Astrocyte of the spinal cord (primary cell): ENCODE measurements around the gene ALDH9A1.
"Not testable (repeated sequence)": the region's sequence is repeated elsewhere in the genome, so short reads cannot be mapped to it uniquely, and the experiment has no call there.

ENCODE experiments used
- DNase-seq: peaks from one replicate; pipeline ENCODE4 v3.0.0; 2011; ENCODE audit warnings: low read depth, low spot score
- H3K4me3 ChIP-seq: 2 replicates; pipeline ENCODE4 v1.5.1; 2011; ENCODE audit warnings: low read depth, mild to moderate bottlenecking, low read length, moderate library complexity
- in situ Hi-C: cut with HindIII; loops from 2 replicates; pipeline ENCODE4 v1.10.0; 2017; ENCODE audit warnings: low sequenced_read_pairs
- TF ChIP-seq, protein P1 (sequence below): IDR thresholded peaks from 2 replicates; pipeline ENCODE4 v1.5.1; 2012; ENCODE audit warnings: low read depth, mild to moderate bottlenecking, low read length, inconsistent platforms

ALDH9A1 gene

GRCh38 chr1:165726841-165727240 lies 28.5 kb upstream of the ALDH9A1 start:
- TF ChIP-seq, protein P1, sequence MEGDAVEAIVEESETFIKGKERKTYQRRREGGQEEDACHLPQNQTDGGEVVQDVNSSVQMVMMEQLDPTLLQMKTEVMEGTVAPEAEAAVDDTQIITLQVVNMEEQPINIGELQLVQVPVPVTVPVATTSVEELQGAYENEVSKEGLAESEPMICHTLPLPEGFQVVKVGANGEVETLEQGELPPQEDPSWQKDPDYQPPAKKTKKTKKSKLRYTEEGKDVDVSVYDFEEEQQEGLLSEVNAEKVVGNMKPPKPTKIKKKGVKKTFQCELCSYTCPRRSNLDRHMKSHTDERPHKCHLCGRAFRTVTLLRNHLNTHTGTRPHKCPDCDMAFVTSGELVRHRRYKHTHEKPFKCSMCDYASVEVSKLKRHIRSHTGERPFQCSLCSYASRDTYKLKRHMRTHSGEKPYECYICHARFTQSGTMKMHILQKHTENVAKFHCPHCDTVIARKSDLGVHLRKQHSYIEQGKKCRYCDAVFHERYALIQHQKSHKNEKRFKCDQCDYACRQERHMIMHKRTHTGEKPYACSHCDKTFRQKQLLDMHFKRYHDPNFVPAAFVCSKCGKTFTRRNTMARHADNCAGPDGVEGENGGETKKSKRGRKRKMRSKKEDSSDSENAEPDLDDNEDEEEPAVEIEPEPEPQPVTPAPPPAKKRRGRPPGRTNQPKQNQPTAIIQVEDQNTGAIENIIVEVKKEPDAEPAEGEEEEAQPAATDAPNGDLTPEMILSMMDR = no peak
- in situ Hi-C loops = no loop called here
- no peak overlapping the region for H3K4me3 ChIP-seq
- no peak for DNase-seq

DNA sequence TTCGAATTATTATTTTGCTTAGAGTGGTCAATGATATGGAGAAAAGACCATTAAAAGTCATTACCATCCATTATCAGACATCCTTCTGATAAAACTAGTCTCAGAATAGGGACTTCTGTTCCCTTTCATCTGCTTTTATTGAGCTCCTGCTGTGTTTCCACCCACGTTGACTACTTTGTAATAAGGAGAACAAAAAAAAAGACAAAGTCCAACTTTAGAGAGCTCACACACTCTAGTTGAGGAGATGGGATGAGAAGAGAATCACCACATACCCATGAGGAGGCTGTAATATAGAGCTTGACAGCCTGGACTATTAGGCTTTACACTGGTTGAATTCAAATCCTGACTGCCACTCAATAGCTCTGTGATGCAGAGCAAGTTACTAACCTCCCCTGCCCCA lies 27.8 kb upstream of the ALDH9A1 start:
- no peak overlapping the region for H3K4me3 ChIP-seq
- TF ChIP-seq, protein P1 = no peak
- in situ Hi-C loops = no loop called here
- DNase-seq = no peak

GRCh38 chr1:165717918-165718515 lies 19.7 kb upstream of the ALDH9A1 start:
- in situ Hi-C loops = no loop called here
- peak; percentile 70 for DNase-seq

GRCh38 chr1:165716265-165717051 lies 18.1 kb upstream of the ALDH9A1 start:
- H3K4me3 ChIP-seq, DNase-seq, in situ Hi-C loops: not testable (repeated sequence)

More at GRCh38 chr1:165717918-165718515, 19.7 kb upstream of the ALDH9A1 start:
- TF ChIP-seq, protein P1 = peak; percentile 87
- H3K4me3 ChIP-seq = no peak overlapping the region

- no peak for DNase-seq
- in situ Hi-C loops = no loop called here
- no peak overlapping the region for H3K4me3 ChIP-seq
- TF ChIP-seq, protein P1 = no peak
Measured at GRCh38 chr1:165712764-165713163, 14.4 kb upstream of the ALDH9A1 start.

DNA sequence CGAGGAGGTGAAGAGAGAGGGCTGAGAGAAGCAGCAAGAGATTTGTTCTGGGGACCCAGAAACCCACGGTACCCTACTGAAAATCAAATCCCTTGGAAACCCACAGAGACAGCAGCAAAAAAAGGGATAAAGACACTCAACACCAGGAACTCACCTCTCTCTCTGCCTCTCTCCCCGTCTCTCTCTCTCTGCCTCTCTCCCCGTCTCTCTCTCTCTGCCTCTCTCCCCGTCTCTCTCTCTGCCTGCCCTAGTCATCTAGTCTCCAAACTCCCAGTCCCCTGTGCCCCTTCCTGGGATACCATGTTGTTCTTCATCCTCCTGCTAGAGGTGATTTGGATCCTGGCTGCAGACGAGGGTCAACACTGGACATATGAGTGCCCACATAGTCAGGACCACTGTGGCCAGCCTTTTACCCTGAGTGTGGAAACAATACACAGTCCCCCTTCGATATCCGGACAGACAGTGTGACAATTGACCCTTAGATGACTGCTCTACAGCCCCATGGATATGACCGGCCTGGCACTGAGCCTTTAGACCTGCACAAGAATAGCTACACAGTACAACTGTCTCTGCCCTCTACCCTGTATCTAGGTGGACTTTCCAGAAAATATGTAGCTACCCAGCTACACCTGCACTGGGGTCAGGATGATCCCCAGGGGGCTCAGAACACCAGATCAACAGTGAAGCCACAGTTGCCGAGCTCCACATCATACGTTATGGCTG lies 9.8 kb upstream of the ALDH9A1 start:
- TF ChIP-seq, protein P1 = no peak
- DNase-seq = no peak
- in situ Hi-C loops = no loop called here
- H3K4me3 ChIP-seq = no peak overlapping the region

DNA sequence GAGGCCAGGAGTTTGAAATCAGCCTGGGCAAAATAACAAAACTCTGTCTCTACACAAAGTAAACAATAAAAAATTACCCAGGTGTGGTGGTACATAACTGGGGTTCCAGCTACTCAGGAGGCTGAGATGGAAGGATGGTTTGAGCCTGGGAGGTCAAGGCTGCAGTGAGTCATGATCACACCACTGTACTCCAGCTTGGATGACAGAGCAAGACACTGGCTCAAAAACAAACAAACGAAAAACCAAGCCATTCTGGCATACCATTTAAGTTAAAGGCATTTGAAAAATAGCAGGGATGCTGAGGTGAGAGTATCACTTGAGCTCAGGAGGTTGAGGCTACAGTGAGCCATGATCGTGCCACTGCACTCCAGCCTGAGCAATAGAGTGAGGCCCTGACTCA lies 5.3 kb upstream of the ALDH9A1 start:
- TF ChIP-seq, protein P1 = no peak
- DNase-seq = no peak
- in situ Hi-C loops = no loop called here
- H3K4me3 ChIP-seq = no peak overlapping the region

- DNase-seq, H3K4me3 ChIP-seq, in situ Hi-C loops: not testable (repeated sequence)
Measured at GRCh38 chr1:165701922-165702321, 3.6 kb upstream of the ALDH9A1 start.
